ENCODE results near the gene OR2H1. TPM values are rescaled to one million over a fixed set of nuclear protein-coding genes. Genes with fewer than 3 reads are reported as not detected.

OR2H1 gene
- total RNA-seq, 1 donor, result not detected

DNA sequence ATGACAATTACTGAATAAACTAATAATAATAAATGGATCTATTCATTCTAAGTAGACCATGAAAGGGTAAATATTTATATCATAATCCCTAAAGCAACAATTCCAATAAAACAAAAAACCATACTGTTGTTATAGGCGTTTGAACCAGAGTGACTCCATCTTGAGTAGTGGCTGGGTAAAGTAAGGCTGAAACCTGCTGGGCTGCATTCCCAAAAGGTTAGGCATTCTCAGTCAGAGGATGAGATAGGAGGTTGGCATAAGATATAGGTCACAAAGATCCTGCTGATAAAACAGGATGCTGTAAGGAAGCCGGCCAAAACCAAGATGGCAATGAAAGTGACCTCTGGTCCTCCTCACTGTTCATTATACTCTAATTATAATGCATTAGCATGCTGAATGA lies 8.3 kb downstream of the OR2H1 start:
- H3K4me3 ChIP-seq (ENCODE audit: low read depth, low read length), result no peak overlapping the region
- TF ChIP-seq, protein P1, sequence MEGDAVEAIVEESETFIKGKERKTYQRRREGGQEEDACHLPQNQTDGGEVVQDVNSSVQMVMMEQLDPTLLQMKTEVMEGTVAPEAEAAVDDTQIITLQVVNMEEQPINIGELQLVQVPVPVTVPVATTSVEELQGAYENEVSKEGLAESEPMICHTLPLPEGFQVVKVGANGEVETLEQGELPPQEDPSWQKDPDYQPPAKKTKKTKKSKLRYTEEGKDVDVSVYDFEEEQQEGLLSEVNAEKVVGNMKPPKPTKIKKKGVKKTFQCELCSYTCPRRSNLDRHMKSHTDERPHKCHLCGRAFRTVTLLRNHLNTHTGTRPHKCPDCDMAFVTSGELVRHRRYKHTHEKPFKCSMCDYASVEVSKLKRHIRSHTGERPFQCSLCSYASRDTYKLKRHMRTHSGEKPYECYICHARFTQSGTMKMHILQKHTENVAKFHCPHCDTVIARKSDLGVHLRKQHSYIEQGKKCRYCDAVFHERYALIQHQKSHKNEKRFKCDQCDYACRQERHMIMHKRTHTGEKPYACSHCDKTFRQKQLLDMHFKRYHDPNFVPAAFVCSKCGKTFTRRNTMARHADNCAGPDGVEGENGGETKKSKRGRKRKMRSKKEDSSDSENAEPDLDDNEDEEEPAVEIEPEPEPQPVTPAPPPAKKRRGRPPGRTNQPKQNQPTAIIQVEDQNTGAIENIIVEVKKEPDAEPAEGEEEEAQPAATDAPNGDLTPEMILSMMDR (IDR thresholded peaks at IDR 0.05; ENCODE audit: insufficient read depth, low read length), result no peak
- DNase-seq (ENCODE audit: low read depth), result no peak

DNA sequence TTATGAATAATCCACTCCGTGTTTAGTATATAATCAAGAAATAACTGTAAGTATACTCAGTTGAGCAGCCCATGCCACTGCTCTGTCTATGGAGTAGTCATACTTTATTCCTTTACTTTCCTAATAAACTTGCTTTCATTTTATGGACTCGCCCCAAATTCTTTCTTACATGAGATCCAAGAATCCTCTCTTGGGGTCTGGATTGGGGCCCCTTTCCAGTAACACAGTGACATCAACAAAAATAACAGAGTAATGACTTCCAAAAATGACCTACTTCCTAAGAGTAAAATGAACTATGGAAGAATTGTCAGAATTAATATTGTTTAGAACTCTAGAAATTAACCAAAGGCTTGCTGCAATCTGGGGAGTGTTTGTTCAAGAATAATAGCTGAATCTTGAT lies 8.8 kb downstream of the OR2H1 start:
- DNase-seq (ENCODE audit: low read depth), result no peak
- no peak overlapping the region for H3K4me3 ChIP-seq (ENCODE audit: low read depth, low read length)
- TF ChIP-seq, protein P1 (IDR thresholded peaks at IDR 0.05; ENCODE audit: insufficient read depth, low read length), result no peak

DNA sequence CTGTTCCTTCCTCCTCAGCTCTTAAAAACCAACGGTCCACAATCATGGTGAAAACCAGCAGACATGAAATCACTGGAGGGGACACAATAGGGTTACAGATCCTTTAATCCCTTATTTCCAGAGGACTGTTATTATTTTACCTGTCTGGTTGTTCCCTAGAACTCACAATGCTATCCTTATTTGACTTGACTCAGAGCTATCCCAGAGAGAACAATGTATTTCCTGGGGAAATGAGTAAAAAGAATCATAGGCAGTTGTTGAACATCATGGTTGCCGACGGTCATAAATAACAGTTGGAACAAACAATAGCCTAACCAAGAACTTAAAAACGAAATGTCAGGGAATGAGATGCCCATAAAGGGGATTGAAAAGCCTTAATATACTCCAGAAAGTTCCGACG lies 9.3 kb downstream of the OR2H1 start:
- TF ChIP-seq, protein P1 (IDR thresholded peaks at IDR 0.05; ENCODE audit: insufficient read depth, low read length), result no peak
- H3K4me3 ChIP-seq (ENCODE audit: low read depth, low read length), result no peak overlapping the region
- DNase-seq (ENCODE audit: low read depth), result no peak

DNA sequence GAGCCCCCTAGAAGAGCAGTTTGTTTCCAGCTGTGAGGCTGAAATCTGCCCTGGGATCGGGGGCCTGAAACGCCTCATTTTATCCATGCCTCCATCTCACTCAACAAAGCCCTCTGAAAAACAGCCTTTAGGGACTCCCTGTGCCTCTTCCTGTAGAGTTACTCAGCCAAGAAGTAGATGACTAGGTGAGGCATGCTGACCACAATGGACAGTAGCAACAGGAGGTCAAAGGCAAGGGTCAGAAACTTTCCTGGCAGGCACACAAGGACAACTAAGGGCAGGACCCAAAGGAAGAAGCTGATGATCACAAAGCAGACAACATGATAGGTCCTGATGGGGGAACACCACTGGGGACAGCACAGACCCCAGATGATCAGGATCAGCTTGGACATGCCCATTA lies 18.0 kb downstream of the OR2H1 start:
- no peak for DNase-seq (ENCODE audit: low read depth)
- TF ChIP-seq, protein P1 (IDR thresholded peaks at IDR 0.05; ENCODE audit: insufficient read depth, low read length), result no peak
- no peak overlapping the region for H3K4me3 ChIP-seq (ENCODE audit: low read depth, low read length)

DNA sequence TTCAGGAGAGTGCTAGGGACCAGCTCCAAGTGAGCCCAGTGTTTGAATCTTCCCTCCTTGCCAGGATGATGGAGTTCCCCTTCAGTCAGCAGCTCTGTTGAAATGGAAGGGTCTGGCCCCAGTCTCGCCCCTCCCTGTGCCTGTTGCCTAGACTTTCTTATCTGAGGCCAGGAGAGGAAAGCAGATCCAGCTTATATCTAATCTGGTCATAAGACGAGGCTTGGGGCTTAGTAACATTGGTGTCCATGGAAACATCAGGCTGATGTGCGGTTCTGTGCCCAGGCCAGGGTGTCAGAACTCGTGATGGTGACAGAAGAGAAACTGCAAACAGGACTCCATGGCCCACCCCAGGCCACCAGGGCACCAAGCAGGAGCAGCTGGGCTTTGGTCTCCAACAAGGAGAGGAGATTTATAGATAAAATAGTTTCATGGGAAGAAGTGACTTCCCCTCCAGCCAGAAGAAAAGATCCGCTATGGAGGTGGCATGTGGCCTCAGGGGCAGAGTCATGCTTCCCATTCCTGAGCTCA lies 21.0 kb downstream of the OR2H1 start:
- no peak overlapping the region for H3K4me3 ChIP-seq (ENCODE audit: low read depth, low read length)
- TF ChIP-seq, protein P1 (IDR thresholded peaks at IDR 0.05; ENCODE audit: insufficient read depth, low read length), result no peak
- no peak for DNase-seq (ENCODE audit: low read depth)

DNA sequence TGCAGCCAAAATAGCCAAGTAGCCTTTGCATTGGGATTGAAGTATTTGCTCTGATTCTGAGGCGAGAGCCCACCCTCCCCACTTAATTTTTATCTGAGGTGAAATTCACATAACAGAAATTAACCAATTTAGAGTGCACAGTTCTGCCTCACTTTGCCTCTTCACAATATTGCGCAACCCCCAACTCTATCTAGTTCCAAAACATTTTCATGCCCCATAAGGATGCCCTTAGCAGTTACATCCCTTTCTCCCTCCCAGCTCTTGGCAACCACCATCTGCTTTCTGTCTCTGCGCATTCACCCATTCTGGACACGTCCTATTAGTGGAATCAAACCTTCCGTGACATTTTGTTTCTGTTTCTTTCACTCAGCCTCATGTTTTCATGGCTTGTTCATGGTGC lies 21.8 kb downstream of the OR2H1 start:
- TF ChIP-seq, protein P1 (IDR thresholded peaks at IDR 0.05; ENCODE audit: insufficient read depth, low read length), result no peak

DNA sequence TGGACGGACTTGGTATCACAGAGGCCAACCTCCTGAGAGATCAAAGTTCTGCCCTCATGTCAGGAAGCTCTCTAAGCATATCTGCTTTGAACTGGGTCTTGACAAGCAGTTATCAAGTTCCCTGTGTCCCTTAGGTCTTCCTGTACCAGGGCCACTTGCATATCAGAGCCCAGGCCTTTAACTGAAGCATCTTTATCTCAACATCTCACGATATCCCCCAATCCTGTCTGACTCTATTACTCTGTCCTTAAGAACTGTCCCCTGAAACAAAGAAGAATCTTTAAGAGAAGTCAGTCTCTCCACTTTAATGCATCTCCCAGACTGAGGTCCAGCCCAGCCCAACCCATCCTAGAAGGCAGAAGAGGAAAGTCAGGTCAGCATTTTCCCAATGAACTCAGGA lies 22.6 kb downstream of the OR2H1 start:
- DNase-seq (ENCODE audit: low read depth), result no peak
- TF ChIP-seq, protein P1 (IDR thresholded peaks at IDR 0.05; ENCODE audit: insufficient read depth, low read length), result no peak
- H3K4me3 ChIP-seq (ENCODE audit: low read depth, low read length), result no peak overlapping the region

More for the DNA sequence above, 21.8 kb downstream of the OR2H1 start:
- no peak overlapping the region for H3K4me3 ChIP-seq (ENCODE audit: low read depth, low read length)
- DNase-seq (ENCODE audit: low read depth), result no peak
